SK-N-SH (cell line): Measurements from ENCODE around the gene DCXR. TPM values are rescaled to one million over a fixed set of nuclear protein-coding genes. Genes with fewer than 3 reads are reported as not detected.

Experiments
- CTCF ChIA-PET: fragments of 300-600, 350-600 bp; formaldehyde crosslinking; extraction: SDS; loops from one replicate; lab custom pipeline; 2021; lab: Yijun Ruan, JAX
- POLR2A ChIA-PET: fragments of 350-600 bp; sonication (Branson Sonifier 250); formaldehyde crosslinking; extraction: SDS; loops from one replicate; lab custom pipeline; 2020; ENCODE audit warnings: antibody characterized with exemption, inconsistent platforms; lab: Yijun Ruan, JAX
- DNase-seq: peaks from one replicate; pipeline ENCODE4 v3.0.0; 2012
- H2AFZ ChIP-seq: fragments of 200-600 bp; sonication (generic); 2 replicates; pipeline ENCODE4 v1.8.1; 2016; ENCODE audit warnings: antibody characterized with exemption, mild to moderate bottlenecking, low read depth
- H3F3A ChIP-seq: fragments of 200-600 bp; sonication (generic); replicated peaks from 2 replicates; pipeline ENCODE3; 2016; ENCODE audit warnings: antibody characterized with exemption, mild to moderate bottlenecking; ENCODE audit not compliant: insufficient read depth
- H3K27ac ChIP-seq, 2 experiments: fragments of 200-500 bp in 1 of 2; fragments of 200-600 bp in 1 of 2; sonication (Bioruptor generic) in 1 of 2; sonication (generic), shearing (Covaris generic) in 1 of 2; 2 replicates each; pipeline versions ENCODE4 v1.5.1 to v1.6.1; 2014 to 2016; ENCODE audit warnings: low read depth in 2 of 2, inconsistent platforms in 1 of 2, low read length in 1 of 2, mild to moderate bottlenecking in 1 of 2, mixed read lengths in 1 of 2
- H3K27me3 ChIP-seq: fragments of 200-600 bp; sonication (generic), shearing (Covaris generic); 2 replicates; pipeline ENCODE4 v1.6.1; 2016; ENCODE audit warnings: mixed run types; ENCODE audit not compliant: insufficient read depth
- H3K36me3 ChIP-seq, 2 experiments: fragments of 200-500 bp in 1 of 2; fragments of 200-600 bp in 1 of 2; sonication (Bioruptor generic) in 1 of 2; sonication (generic) in 1 of 2; replicated peaks in 1 of 2; 2 replicates each; pipeline versions ENCODE3 to v1.5.1; 2014 to 2016; ENCODE audit warnings: low read length in 1 of 2, mild to moderate bottlenecking in 1 of 2; ENCODE audit not compliant: insufficient read depth in 2 of 2, control insufficient read depth in 1 of 2
- H3K4me1 ChIP-seq, 2 experiments: fragments of 200-500 bp in 1 of 2; fragments of 200-600 bp in 1 of 2; sonication (Bioruptor generic) in 1 of 2; sonication (generic), shearing (Covaris generic) in 1 of 2; 2 replicates each; pipeline versions ENCODE4 v1.5.1 to v1.6.1; 2014 to 2016; ENCODE audit warnings: low read depth in 1 of 2, low read length in 1 of 2, mixed run types in 1 of 2; ENCODE audit not compliant: insufficient read depth in 2 of 2, control insufficient read depth in 1 of 2
- H3K4me2 ChIP-seq: fragments of 200-600 bp; sonication (generic), shearing (Covaris generic); 2 replicates; pipeline ENCODE4 v1.6.1; 2017; ENCODE audit warnings: mixed run types
- H3K4me3 ChIP-seq, 2 experiments: fragments of 200-500 bp in 1 of 2; fragments of 200-600 bp in 1 of 2; sonication (Bioruptor generic) in 1 of 2; sonication (generic), shearing (Covaris generic) in 1 of 2; 2 replicates each; pipeline versions ENCODE4 v1.5.1 to v1.8.1; 2014 to 2016; ENCODE audit warnings: low read depth in 2 of 2, inconsistent platforms in 1 of 2, low read length in 1 of 2, mild to moderate bottlenecking in 1 of 2, mixed read lengths in 1 of 2, moderate library complexity in 1 of 2
- H3K79me2 ChIP-seq: fragments of 200-600 bp; sonication (generic); 2 replicates; pipeline ENCODE4 v1.8.1; 2017; ENCODE audit warnings: mild to moderate bottlenecking; ENCODE audit not compliant: insufficient read depth
- H3K9ac ChIP-seq: fragments of 200-600 bp; sonication (generic); 2 replicates; pipeline ENCODE4 v1.6.1; 2017; ENCODE audit warnings: mixed run types
- H3K9me2 ChIP-seq: fragments of 200-600 bp; sonication (generic); 2 replicates; pipeline ENCODE4 v1.6.1; 2017; ENCODE audit warnings: mixed run types
- H3K9me3 ChIP-seq: fragments of 200-600 bp; sonication (generic); 2 replicates; pipeline ENCODE4 v1.6.1; 2017; ENCODE audit warnings: mixed run types, mild to moderate bottlenecking, moderate library complexity
- H4K20me1 ChIP-seq: fragments of 200-600 bp; sonication (generic); 2 replicates; pipeline ENCODE4 v1.6.1; 2017; ENCODE audit warnings: mild to moderate bottlenecking, mixed run types; ENCODE audit not compliant: insufficient read depth
- CHD2 ChIP-seq: fragments of 150-350 bp; IDR thresholded peaks from 2 replicates; pipeline ENCODE4 v1.6.1; 2018; ENCODE audit warnings: low read length; ENCODE audit not compliant: partially characterized antibody
- ELF1 ChIP-seq: IDR thresholded peaks from 2 replicates; pipeline ENCODE4 v1.4.0; 2012
- EZH2phosphoT487 ChIP-seq: fragments of 200-600 bp; sonication (generic); IDR thresholded peaks from 2 replicates; pipeline ENCODE4 v1.6.1; 2017; ENCODE audit warnings: low read depth, mixed run types, mild to moderate bottlenecking, antibody characterized with exemption, moderate library complexity, borderline replicate concordance
- FOXJ3 ChIP-seq: sonication (generic); formaldehyde crosslinking; IDR thresholded peaks from 2 replicates; pipeline ENCODE4 v1.5.1; 2020; ENCODE audit warnings: mild to moderate bottlenecking, missing genetic modification reagents
- FOXM1 ChIP-seq: IDR thresholded peaks from 2 replicates; pipeline ENCODE4 v1.4.0; 2012; ENCODE audit warnings: low read depth, mild to moderate bottlenecking
- GATA2 ChIP-seq: sonication (generic); formaldehyde crosslinking; IDR thresholded peaks from 2 replicates; pipeline ENCODE4 v1.5.0; 2020; ENCODE audit warnings: mild to moderate bottlenecking, missing genetic modification reagents
- MEF2A ChIP-seq: IDR thresholded peaks from 2 replicates; pipeline ENCODE4 v1.4.0; 2012; ENCODE audit warnings: low read depth, borderline replicate concordance
- NRF1 ChIP-seq: IDR thresholded peaks from 2 replicates; pipeline ENCODE4 v1.6.1; 2012; ENCODE audit warnings: low read depth, mild to moderate bottlenecking, low read length
- POLR2AphosphoS5 ChIP-seq: IDR thresholded peaks from 2 replicates; pipeline ENCODE4 v1.6.1; 2012; ENCODE audit warnings: low read depth, low read length
- RCOR1 ChIP-seq: fragments of 150-350 bp; IDR thresholded peaks from 2 replicates; pipeline ENCODE4 v1.6.1; 2017; ENCODE audit warnings: antibody characterized with exemption, low read length
- RFX5 ChIP-seq: IDR thresholded peaks from 2 replicates; pipeline ENCODE4 v1.6.1; 2012; ENCODE audit warnings: mild to moderate bottlenecking, improper control_type of control experiment, low read length
- RXRA ChIP-seq: IDR thresholded peaks from 2 replicates; pipeline ENCODE4 v1.4.0; 2012; ENCODE audit warnings: low read depth, mild to moderate bottlenecking, borderline replicate concordance
- TAF1 ChIP-seq: IDR thresholded peaks from 2 replicates; pipeline ENCODE4 v1.6.1; 2012; ENCODE audit warnings: low read depth, mild to moderate bottlenecking, low read length, moderate library complexity, borderline replicate concordance
- WGBS: methylation state at CpG from one replicate; pipeline ENCODE4 v1.1.6; 2017; ENCODE audit warnings: low lambda C conversion rate; 5-methylcytosine and 5-hydroxymethylcytosine counted together
- polyA plus RNA-seq, 3 experiments: library from polyadenylated mRNA; depleted of rRNA; stranded (reverse); fragments of >200 nt; gene quantifications; 2 replicates each; pipeline ENCODE4 v1.2.3, GENCODE V29; 2012
- TF ChIP-seq, protein P1 (sequence below): IDR thresholded peaks from 2 replicates; pipeline ENCODE4 v1.6.1; 2012; ENCODE audit warnings: mild to moderate bottlenecking, low read depth, low read length, moderate library complexity

Gene DCXR
- polyA plus RNA-seq, 1 of the 3 experiments (the other 2 are of a cell fraction) = 190 TPM

GRCh38 chr17:81996757-81997441 lies 40.6 kb downstream of the DCXR start:
- H3K27me3 ChIP-seq = no peaks in the 10 kb centered on the region
- peaks cover 0 to 9% of the 10 kb centered on the region in 2 experiments for H3K36me3 ChIP-seq
- TF ChIP-seq FOXJ3 (CRISPR knock-in tag) = no peak
- no peak for TF ChIP-seq FOXM1
- TF ChIP-seq CHD2 = no peak
- TF ChIP-seq, protein P1, sequence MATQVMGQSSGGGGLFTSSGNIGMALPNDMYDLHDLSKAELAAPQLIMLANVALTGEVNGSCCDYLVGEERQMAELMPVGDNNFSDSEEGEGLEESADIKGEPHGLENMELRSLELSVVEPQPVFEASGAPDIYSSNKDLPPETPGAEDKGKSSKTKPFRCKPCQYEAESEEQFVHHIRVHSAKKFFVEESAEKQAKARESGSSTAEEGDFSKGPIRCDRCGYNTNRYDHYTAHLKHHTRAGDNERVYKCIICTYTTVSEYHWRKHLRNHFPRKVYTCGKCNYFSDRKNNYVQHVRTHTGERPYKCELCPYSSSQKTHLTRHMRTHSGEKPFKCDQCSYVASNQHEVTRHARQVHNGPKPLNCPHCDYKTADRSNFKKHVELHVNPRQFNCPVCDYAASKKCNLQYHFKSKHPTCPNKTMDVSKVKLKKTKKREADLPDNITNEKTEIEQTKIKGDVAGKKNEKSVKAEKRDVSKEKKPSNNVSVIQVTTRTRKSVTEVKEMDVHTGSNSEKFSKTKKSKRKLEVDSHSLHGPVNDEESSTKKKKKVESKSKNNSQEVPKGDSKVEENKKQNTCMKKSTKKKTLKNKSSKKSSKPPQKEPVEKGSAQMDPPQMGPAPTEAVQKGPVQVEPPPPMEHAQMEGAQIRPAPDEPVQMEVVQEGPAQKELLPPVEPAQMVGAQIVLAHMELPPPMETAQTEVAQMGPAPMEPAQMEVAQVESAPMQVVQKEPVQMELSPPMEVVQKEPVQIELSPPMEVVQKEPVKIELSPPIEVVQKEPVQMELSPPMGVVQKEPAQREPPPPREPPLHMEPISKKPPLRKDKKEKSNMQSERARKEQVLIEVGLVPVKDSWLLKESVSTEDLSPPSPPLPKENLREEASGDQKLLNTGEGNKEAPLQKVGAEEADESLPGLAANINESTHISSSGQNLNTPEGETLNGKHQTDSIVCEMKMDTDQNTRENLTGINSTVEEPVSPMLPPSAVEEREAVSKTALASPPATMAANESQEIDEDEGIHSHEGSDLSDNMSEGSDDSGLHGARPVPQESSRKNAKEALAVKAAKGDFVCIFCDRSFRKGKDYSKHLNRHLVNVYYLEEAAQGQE = no peak
- TF ChIP-seq EZH2phosphoT487 = no peak
- no peak for TF ChIP-seq GATA2 (CRISPR knock-in tag)
- no peak for TF ChIP-seq POLR2AphosphoS5
- TF ChIP-seq RCOR1 = no peak
- POLR2A ChIA-PET = interaction anchor here (0.8 kb wide), 1 partner anchor 19 kb away, joined by 3 read pairs; no protein-coding TSS in a partner anchor
- no peak overlapping the region for H2AFZ ChIP-seq
- no peaks in the 10 kb centered on the region for H3K9me3 ChIP-seq
- no peaks in the 10 kb centered on the region for H3K9me2 ChIP-seq
- H3K4me2 ChIP-seq = no peak overlapping the region
- H3F3A ChIP-seq = peaks cover 1% of the 10 kb centered on the region
- no peak for DNase-seq
- H4K20me1 ChIP-seq = no peaks in the 10 kb centered on the region
- CTCF ChIA-PET = interaction anchor here (0.6 to 6.3 kb wide), 4 partner anchors 24 to 218 kb away, joined by 3 to 56 read pairs (median 23); partner anchors contain the start of genes CENPX and NOTUM
- WGBS = 96% methylated on average over 30 of the region's 30 CpGs
- peaks cover 10% of the 10 kb centered on the region for H3K79me2 ChIP-seq
- peaks cover 0 to 10% of the 10 kb centered on the region in 2 experiments; a peak in 1 of 4 replicates for H3K4me1 ChIP-seq
- H3K27ac ChIP-seq = no peak overlapping the region
- H3K9ac ChIP-seq = no peak overlapping the region
- H3K4me3 ChIP-seq = no peak overlapping the region

- WGBS = 95% methylated on average over 25 of the region's 28 CpGs
- H3K4me2 ChIP-seq = no peak overlapping the region
- H3K9me2 ChIP-seq = no peaks in the 10 kb centered on the region
- no peak for DNase-seq
- H2AFZ ChIP-seq = no peak overlapping the region
- H3K27me3 ChIP-seq = no peaks in the 10 kb centered on the region
- H3K9me3 ChIP-seq = no peaks in the 10 kb centered on the region
- H4K20me1 ChIP-seq = no peaks in the 10 kb centered on the region
- ChIA-PET CTCF (interaction anchor here (1.3 to 6.3 kb wide), 4 partner anchors 9 to 35 kb away, joined by 3 to 56 read pairs (median 24); partner anchors contain the start of genes CENPX and NOTUM), POLR2A (interaction anchor here (0.8 kb wide), 1 partner anchor 19 kb away, joined by 3 read pairs; no protein-coding TSS in a partner anchor)
- peaks cover 0 to 9% of the 10 kb centered on the region in 2 experiments for H3K36me3 ChIP-seq
- peaks cover 11% of the 10 kb centered on the region for H3K79me2 ChIP-seq
- H3F3A ChIP-seq = no peaks in the 10 kb centered on the region
- H3K4me3 ChIP-seq = no peak overlapping the region
- TF ChIP-seq RXRA (no peak), TAF1 (no peak), MEF2A (no peak), ELF1 (no peak), NRF1 (no peak), RFX5 (no peak)
- no peak overlapping the region for H3K9ac ChIP-seq
- H3K27ac ChIP-seq = no peak overlapping the region
- peaks cover 0 to 16% of the 10 kb centered on the region in 2 experiments; a peak in 1 of 4 replicates for H3K4me1 ChIP-seq
These were observed 41.2 kb downstream of the DCXR start for GRCh38 chr17:81996232-81996756.
